Bone marrow (tissue), 2 donors: ENCODE data around the gene NACC2.
A peak's percentile ranks its signal among the peaks of the same experiment; 100 is the strongest.

ENCODE experiments used
- DNase-seq, 2 donors: peaks; one replicate each; lab custom pipeline; 2025; lab: John Stamatoyannopoulos, UW

Gene NACC2

DNA sequence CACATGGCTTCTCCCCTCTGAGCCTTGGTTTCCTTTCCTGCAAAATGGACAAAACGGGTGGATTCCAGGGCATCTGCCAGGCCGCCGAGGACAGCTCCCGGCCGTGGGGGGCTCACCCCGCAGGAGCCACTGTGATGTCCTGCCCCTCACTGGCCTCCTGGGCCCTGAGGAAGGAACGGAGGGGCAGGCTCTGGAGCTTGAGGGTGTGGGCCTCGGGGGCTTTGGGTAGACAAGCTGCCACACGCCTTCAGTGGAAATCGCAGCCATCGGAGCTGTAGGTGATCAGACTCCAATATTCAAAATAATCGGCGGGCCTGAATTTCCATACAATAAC is 101.7 kb downstream of the NACC2 start:
- DNase-seq = no peak

DNA sequence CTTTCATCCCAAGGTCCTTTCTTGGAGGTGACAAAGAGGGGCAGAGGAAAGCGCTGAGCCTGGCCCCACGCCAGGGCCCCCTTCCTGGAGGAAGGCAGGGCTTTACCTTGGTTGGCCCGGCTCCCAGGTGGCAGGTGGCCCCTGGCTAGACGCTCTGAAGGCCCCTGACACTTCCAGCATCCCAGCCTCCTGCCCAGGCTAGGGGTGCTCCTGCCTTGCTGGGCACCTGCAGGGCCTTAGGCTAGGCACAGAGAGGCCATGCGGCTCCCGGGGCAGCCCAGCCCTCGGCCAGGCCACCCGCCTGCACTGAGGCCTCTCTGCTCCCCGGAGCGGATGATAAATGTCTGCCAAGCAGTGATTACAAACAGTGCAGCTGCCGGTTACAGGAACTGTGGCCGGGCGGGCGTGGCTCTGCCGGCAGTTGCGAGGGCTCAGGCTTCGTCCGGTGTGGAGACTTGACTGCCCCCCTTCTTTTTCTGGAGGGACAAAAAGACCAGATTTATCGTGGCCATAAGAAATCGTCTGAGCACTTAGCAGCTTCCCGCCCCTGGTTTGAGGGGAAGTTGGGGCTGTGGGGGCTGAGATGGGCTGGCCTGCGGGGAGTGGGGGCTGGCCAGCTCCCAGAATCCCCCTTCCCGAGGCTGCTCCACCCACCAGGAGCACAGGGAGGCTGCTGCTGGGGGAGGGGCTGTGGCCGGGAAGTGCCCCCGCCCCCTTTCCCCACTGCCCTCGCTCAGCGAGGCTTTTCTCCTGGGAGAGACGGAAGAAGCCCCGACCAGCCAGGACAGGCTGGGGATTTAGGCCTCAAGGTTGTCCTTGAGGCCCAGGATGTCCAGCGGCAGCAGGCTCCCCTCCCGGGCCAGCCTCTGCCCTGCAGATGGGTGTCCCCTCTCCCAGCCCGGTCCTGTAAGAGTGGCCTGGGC is 102.3 kb downstream of the NACC2 start:
- DNase-seq = peak; percentile 13 to 60

DNA sequence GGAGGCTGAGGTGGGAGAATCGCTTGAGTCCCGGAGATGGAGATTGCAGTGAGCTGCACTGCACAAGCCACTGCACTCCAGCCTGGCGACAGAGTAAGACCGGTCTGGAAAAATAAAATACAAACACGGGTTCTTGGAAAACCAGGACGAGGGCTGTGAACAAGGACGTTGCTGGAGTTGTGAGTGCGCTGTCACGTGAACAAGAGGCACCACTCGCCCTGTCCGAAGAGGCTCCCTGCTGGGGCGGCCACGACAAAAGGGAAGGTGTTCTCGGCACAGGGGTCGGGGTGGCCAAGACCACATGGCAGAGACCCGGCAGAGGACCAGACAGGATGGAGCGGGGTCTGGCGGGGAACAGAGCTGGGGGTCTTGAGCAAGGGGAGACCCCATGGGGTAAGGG is 103.3 kb downstream of the NACC2 start:
- no peak for DNase-seq

DNA sequence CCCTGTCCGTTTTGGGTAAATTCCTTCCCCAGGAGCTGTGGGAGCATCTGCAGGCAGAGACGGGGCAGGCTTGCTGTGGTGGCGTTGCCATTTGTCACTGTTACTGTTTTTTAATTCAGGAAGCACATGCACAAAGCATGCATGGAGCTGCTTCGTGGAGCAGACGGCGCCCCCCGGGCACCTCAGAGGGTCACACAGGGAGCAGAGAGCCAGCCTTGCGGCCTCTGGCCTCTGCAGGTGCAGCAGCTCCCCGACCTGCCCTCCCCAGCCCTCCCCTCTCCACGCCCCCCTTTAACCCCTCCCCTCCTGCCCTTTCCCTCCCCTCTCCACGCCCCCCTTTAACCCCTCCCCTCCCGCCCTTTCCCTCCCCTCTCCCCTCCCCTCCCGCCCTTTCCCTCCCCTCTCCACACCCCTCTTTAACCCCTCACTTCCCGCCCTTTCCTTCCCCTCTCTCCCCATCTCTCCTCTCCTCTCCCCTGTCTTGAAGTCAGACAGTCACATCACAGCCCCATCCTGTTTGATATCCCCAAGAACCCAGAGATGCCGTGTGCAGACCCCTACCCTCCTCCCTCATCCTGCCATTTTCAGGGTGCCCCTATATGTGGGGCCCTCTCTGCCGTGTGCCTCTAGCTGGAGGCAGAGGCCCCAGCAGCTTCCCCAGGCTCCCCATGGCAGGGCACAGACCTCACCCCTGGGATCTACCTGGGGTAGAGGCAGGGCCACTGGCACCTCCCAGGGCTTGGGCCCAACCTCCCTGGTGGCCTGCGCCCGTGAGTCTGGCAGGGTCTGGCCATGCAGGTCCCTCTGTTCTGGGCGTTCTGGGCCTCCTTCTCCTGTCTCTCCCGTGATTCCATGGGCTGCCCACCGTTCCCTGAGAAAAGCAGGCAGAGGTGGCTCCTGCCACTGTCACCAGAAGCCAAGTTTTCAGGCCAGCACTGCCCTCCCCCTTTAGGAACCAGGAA is 104.3 kb downstream of the NACC2 start:
- peak in 1 of 2 donors; percentile 21 for DNase-seq

DNA sequence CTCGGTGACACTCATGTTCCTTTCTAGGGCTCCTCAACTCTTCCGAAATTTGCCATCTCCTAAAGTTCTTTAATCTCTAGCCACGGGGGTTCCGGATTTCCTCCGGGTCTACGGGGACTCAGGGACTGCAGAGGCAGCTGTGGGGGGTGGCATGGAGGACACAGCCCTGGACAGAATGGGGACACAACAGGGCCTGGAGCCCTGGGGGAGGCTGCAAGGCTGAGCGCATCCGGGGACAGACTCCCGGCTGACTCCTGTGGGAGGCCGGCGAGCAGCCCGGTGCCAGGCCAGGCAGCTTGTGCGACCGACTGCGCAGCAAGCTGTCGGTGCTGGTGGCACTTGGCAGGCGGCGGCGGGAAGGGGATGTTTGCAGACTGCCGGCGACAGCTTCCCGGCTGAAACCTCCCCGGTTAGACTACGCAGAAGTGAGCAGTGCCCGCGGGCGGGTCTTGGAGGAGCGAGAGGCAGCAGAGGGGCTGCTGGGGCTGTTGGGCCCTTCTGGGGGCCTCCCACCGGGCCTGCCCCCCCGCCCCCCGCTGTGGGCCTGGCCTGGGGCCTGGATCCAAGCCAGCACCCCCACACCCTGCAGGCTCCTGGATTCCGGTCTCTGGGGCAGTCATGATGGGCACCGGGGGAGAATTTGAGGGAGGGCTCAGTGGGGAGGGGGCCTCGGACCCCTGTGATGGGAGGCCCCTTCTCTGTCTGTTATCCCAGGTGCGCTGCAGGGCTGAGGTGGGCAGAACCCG is 105.2 kb downstream of the NACC2 start:
- DNase-seq = no peak

DNA sequence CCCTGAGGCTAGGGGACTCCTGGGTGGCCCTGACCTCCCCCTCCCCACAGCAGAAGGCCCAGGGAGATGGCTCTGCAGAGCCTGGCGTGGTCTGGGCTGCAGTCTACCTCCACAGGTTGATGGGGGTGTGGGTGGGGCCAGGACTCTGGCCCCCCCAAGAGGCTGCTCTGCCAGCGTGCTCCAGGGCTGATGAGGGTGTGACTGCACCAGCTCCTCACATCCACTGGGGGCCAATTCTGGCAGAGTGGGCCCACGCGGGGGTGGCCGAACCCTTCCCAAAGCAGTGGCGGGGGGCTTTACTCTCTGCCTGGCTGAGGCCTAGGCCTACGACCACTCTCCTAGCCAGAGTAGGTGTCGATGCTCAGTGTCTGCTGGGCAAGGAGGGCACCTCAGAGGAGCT is 105.9 kb downstream of the NACC2 start:
- no peak for DNase-seq

DNA sequence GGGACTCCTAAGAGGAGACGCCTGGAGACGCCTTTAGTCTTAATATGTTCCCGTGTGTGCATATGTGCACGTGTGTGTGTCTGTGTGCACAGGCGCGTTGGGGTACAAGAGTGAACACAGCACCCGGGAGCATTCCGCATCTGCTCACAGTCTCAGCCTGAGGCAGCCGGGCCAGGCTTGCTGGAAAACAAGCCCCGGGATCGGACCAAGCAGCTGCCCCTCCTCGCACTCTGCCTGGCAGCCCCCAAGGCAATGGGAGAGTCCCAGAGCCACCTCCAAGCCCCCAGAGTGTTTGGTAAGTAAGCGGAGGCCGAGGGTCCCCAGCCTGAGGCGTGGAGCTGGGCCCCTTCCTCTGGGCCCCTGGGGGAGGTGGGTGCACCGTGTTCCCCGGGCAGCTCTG is 106.6 kb downstream of the NACC2 start:
- no peak for DNase-seq

DNA sequence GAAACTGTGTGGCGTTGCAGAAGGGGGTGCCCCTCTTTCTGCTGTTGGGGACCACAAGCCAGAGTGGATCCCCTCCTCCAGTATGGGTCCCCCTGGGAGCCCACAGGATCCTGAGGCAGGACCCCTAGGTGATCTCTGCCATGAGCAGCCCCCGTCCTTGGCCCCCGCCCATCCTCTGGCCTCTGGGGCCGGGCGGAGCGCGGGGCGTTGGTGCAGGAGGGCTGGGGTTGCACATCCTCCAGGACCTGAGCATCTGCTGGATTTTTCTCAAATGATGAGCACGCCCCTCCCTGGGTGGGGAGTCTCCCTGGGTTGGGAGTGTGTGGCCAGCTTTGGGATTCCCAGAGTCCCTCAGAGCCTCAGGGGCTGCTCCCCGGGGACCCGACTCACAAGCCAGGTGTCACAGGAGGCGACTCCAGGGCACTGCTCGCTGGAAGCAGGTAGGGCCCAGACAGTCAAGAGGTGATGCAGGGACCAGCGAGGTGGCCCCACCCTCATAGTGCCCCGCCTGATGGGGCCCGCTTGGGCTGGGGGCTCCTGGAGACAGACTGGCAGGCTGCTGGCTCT is 107.2 kb downstream of the NACC2 start:
- no peak for DNase-seq

DNA sequence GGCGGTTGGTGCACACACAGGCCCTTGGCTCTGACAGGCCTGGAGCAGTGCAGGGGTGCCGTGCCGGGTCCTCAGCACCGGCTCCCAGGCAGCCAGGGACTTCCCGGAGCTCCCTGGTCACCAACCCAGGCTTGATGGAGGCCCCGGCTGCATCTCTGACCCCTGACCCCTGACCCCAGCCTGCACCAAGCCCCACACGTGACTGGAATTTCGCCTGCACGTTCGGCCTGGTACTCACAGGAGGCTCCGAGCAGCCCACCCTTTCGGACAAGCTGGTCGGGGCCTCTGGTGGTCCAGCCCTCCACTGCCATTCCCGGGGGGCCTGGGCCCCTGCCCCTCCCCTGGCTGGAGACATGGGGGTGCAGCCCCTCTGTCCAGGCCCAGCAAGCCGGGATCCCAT is 108.5 kb downstream of the NACC2 start:
- no peak for DNase-seq

DNA sequence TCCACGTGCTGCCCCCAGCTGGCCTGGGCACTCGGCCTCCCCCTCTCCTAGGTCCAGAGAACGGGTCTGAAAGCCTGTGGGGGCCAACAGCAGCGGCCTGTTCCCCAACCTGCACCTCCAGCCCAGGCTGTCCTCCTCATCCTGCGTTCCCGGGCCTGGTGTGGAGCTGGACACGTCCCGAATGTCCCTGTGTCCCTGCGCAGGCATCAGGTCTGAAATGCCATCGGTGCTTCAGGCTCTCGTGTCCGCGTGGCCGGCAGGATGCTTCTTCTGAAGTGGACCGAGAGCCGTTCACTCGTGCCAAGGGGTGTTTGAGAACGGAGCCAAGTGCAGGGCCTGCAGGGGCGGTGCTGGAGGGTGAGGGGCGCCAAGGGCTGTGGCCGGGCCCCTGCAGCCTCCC is 109.2 kb downstream of the NACC2 start:
- DNase-seq = no peak

DNA sequence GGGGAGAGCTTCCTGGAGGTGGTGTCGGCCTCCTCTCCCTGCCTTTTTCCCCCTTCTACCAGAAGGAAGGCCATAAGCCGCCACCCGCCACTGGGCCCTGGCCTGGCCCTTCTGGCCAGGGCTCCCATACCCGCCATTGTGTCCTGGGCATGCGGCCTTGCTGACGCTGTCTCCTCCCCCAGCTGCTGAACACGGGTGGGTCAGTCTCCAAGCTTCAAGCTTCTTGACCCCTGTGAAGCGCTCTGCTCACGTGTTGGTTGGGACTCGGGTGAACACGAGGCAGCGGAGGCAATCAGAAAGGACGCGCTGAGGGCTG is 109.7 kb downstream of the NACC2 start:
- no peak for DNase-seq

DNA sequence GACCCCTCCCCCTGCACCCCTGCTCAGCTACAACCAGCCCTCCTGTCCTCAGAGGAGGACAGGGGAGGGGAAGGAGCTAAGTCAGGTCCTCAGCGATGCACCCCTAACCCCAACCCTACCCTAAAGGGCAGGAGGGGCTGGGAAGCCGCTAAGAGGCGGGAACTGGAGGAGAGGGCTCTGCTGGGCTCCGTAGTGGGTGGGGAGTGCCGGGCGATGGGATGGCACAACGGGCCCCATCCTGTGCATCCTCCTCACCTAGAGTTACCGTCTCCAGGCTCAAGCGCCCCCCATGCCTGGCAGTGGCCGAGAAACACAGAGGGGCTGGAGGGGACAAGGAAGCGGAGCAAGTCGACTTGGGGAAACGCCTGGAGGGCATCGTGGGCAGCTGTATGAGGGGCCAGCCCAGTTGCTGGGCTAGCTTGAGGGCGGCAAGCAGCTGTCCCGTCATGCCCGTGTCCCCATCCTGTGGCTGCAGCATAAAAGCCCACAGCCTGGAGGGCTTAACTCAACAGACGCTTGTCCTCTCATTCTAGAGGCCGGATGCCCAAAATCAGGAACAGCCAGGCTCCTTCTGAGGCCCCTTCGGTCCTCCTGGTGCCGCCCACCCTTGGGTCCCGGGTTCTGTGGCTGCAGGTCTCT is 110.9 kb downstream of the NACC2 start:
- DNase-seq = no peak

DNA sequence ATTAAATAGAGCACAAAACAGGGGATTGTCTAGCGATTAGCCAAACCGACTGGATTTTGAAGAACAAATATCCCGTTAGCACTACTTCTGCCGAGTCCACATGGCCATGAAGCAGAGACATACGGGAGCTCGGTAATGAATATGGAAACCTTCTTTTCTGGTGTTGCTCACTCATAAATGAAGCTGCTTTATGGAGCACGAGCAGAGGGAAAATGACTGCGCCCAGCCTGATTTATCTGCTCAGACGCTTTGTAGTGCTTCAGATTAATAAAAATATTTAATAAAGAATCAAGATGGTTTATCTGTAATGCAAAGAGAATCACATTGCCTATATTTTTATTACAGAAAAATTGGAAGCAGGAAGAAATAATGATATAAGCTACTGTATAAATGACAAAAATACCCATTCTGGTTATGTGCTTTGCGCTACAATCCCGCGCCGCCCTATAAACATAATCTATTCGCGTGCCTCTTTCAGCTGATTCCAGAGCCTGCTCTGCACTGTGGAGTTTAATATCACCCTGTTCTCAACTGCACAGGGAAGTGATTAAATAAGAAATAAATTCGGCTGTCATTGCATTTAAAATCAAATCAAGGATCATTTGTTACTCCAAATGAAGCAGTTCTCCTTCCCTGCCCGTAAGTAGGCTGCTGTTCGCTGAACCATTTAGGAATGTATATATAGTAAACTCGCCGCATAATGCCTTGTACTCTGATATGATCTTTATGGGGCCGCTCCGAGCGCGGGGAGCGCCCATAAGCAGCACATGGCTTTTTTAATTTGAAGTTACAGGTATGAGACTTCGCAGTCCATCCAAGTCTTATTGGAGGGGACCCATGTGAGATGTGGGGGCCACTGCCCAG is 111.6 kb downstream of the NACC2 start:
- DNase-seq = no peak

DNA sequence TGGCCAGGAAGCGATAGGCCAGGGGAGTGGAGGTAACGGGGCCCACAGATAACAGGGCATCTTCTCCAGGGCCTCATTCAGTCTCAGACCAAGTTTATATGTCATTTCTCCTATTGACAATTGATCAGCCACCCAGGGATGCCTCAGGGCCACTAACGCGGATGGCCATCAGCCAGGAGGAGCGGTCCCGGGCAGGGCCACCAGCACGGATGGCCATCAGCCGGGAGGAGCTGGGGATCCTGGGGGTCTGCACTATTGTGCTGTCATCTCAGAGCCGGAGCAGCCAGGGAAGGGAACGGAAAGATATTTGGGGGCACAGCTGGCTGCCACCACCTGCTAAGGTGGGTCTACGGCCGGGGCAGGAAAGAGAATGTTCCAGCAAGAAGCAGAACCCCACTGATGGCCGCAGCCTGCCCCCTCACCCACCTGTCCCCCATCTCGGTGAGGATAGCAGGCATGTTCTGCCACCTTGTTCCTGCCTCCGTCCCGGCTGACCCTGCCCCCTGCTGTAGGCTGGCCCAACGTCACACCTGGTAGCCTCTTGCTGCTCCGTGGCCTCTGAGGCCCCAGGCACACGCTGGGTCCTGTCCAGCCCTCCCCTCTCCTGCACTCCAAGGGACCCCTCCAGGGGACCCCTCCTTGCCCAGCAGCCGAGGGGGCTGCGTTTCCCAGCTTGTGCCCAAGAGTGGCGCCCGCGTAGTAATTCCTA is 112.4 kb downstream of the NACC2 start:
- DNase-seq = no peak

DNA sequence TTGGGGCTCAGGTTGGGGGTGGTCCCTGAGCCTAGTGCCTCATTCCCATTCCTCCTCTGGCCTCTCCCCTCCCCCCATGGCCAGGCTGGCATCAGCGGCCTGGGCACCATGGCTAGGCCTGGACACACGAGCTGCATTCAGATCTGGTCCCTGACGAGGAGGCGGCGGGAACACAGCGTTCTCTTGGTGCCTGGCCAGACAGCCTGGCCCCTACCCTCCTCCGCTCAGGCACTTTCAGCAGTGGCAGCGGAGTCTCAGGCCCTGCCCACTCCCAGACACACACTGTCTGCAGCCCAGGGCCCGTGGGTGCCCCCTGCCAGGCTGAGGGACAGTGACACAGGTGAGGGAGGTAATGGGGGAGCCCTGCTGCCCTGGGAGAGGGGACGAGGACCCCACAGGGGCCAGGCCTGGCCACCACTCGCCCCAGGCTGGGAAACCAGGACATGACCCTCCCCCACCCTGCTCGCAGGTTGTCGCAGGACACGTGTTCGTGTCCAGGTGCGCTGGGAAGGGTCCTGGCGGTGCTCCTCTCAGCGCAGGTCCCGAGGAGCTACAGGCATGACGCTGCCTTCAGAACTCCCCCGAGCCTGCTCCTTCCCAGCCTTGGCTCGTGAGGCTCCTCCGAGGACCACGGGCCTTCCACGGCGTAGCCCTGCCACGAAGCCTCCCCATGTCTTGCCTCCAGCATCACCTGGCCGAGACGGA is 114.0 kb downstream of the NACC2 start:
- no peak for DNase-seq

DNA sequence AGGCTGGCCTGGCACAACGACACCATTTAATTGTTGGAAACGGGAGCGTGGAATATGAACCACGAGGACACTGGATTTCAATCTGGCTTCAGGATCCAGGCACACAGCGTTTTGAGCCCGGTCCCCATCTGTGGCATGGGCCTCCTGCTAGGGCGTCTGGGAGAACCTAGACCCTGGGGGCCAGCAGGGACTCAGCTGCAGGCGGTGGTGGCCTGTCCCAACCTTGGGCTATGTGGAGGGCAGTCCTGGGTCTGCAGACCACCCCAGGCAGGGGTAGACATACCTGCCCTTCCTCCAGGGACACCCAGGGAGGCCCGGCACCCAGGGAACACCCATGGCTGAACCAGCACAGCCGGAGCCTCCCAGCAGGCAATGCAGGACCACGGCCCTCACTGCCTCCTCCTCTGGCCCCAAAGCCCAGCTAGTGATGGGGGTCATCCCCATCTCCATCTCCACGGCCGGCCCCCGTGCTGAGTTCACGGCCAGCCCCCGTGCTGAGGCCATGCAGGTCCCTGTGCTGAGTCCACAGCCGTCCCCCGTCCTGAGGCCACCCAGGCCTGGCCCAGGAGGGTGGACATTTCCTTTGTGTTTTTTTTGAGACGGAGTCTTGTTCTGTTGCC is 115.4 kb downstream of the NACC2 start:
- DNase-seq = no peak

DNA sequence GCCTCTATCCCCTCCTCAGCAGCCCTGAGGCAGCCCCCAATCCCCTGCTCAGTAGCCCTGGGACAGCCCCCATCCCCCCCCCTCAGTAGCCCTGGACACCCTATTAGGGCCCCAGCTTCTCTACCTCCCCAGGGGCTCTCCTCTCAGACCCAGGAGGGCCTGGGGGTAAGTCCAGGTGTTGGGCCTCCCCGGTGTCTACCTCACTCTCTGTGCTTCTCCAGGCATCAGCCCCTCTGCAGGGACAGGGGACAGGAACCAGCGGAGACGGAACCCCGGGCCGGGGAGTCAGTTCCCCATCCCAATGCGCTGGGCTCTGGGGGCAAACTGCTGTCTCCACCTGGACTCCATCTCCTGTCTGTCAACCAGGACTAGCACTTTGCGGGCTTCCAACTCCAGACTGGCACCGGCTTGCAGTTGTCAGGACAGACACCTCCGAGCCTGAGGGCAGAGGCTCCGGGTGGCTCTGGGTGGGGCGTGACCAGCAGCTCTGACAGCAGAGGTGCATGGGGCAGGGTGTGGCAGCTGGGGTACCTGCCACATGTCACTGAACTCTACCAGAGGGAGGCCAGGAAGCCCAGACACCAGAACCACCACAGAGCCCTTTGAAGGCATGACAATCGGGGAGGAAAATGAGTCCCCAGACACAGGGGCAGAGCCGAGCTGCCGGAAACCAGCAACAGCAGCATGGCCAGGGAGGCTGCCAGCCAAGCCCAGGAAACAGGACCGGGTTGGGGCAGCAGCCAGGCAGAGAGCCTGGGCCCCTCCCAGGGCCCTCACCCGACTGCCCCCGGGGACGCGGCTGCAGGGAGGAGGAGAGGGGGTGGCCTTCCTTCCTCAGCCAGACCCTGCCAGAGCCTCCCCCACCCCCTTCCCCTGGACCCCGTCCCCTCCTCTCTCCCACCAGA is 116.2 kb downstream of the NACC2 start:
- peak in 1 of 2 donors; percentile 71 for DNase-seq

DNA sequence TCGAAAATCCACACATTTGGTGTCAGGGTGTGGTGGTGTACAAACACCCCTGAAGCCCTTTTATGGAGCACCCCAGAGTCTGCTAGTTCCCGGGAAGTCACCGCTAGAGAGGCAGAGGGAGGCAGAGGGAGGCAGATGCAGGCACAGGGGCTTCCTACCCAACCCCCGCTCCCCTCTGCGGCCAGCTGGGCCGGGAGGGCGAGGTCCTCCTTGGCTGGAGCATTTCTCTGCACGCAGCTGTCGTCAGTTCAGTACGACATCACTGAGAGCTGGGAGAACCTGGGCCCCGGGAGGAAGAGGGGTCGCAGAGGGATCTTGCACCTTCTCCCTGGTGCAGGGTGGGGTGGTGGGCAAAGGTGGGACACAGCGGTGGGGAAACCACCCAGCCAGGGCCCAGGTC is 118.1 kb downstream of the NACC2 start:
- no peak for DNase-seq
